Midbrain (tissue), 1 donor: ENCODE measurements around the gene CLDN9.
A peak's percentile ranks its signal among the peaks of the same experiment; 100 is the strongest.

Experiments used
- DNase-seq: peaks from one replicate; lab custom pipeline; 2025; lab: John Stamatoyannopoulos, UW

The CLDN9 gene

GRCh38 chr16:2996298-2996697, 16.4 kb upstream of the CLDN9 start:
- DNase-seq = no peak

GRCh38 chr16:2999929-3000328, 12.8 kb upstream of the CLDN9 start:
- no peak for DNase-seq

GRCh38 chr16:3000540-3000939, 12.2 kb upstream of the CLDN9 start:
- DNase-seq = no peak

GRCh38 chr16:3001316-3001715, 11.4 kb upstream of the CLDN9 start:
- DNase-seq = no peak

- peak; percentile 100 for DNase-seq
These were observed 9.0 kb upstream of the CLDN9 start for GRCh38 chr16:3003582-3004270.

GRCh38 chr16:3004319-3004718, 8.4 kb upstream of the CLDN9 start:
- DNase-seq = no peak

- DNase-seq = no peak
These were observed 7.9 kb upstream of the CLDN9 start for GRCh38 chr16:3004781-3005284.

GRCh38 chr16:3007059-3007956, 5.4 kb upstream of the CLDN9 start:
- DNase-seq = no peak

GRCh38 chr16:3007957-3008689, 4.6 kb upstream of the CLDN9 start:
- no peak for DNase-seq

- no peak for DNase-seq
These were observed 4.1 kb upstream of the CLDN9 start for GRCh38 chr16:3008690-3009037.

- DNase-seq = no peak
These were observed 2.9 kb upstream of the CLDN9 start for GRCh38 chr16:3009568-3010390.

- no peak for DNase-seq
These were observed 2.2 kb upstream of the CLDN9 start for GRCh38 chr16:3010510-3010909.

GRCh38 chr16:3012246-3012645, 477 bp upstream of the CLDN9 start:
- DNase-seq = no peak

- DNase-seq = no peak
These were observed 798 bp downstream of the CLDN9 start for GRCh38 chr16:3013491-3013951.

- no peak for DNase-seq
These were observed 1.4 kb downstream of the CLDN9 start for GRCh38 chr16:3013998-3014690.

GRCh38 chr16:3014971-3015370, 2.2 kb downstream of the CLDN9 start:
- DNase-seq = no peak

GRCh38 chr16:3015865-3016521, 3.3 kb downstream of the CLDN9 start:
- DNase-seq = no peak

- no peak for DNase-seq
These were observed 4.6 kb downstream of the CLDN9 start for GRCh38 chr16:3017344-3017743.

GRCh38 chr16:3017794-3018506, 5.2 kb downstream of the CLDN9 start, which contains the start of gene CLDN6:
TSS of gene CLDN6 (minus strand) at chr16:3018183. CDS start at chr16:3016021, 2,162 bp downstream.
- DNase-seq = no peak
